Testis (tissue), 3 donors: ENCODE results near the gene DIPK1C. TPM values are rescaled to one million over a fixed set of nuclear protein-coding genes. Genes with fewer than 3 reads are reported as not detected.

Experiments
- DNase-seq: peaks from one replicate; pipeline ENCODE4 v3.0.0-alpha.2; 2019
- H3K27ac ChIP-seq, 2 donors: fragments of 200-600 bp; sonication (generic); one replicate each; pipeline ENCODE4 v1.5.1; 2019
- H3K27me3 ChIP-seq: fragments of 200-600 bp; sonication (generic); one replicate; pipeline ENCODE4 v1.5.1; 2019
- H3K36me3 ChIP-seq: fragments of 200-600 bp; sonication (generic); one replicate; pipeline ENCODE4 v1.5.1; 2017; ENCODE audit warnings: low read depth; ENCODE audit errors: missing control alignments
- H3K4me1 ChIP-seq: fragments of 200-600 bp; sonication (generic); one replicate; pipeline ENCODE4 v1.5.1; 2019
- H3K4me3 ChIP-seq, 2 donors: fragments of 200-600 bp; sonication (generic); one replicate each; pipeline ENCODE4 v1.5.1; 2017 to 2019
- H3K9me3 ChIP-seq: fragments of 200-600 bp; sonication (generic); one replicate; pipeline ENCODE4 v1.5.1; 2017
- CTCF ChIP-seq, 3 experiments: fragments of 450-650 bp in 2 of 3; fragments of 200-600 bp in 1 of 3; sonication (generic) in 1 of 3; IDR thresholded peaks; one replicate each; pipeline ENCODE4 v1.5.1; 2016 to 2019; ENCODE audit warnings: antibody characterized with exemption in 3 of 3, mild to moderate bottlenecking in 2 of 3, moderate library complexity in 1 of 3
- POLR2A ChIP-seq: fragments of 450-650 bp; IDR thresholded peaks from one replicate; pipeline ENCODE4 v1.6.1; 2017; ENCODE audit warnings: antibody characterized with exemption, mild to moderate bottlenecking, moderate library complexity
- WGBS, 2 donors: methylation state at CpG; one replicate each; pipeline ENCODE4 v1.1.5; 2018; 5-methylcytosine and 5-hydroxymethylcytosine counted together
- intact Hi-C: fragments of 100-400 bp; cut with DNase I; formaldehyde crosslinking; loops from one replicate; pipeline ENCODE4 v1.15.1; 2023; ENCODE audit warnings: low total_unique reads
- polyA plus RNA-seq: library from polyadenylated mRNA; stranded (reverse); fragments of 350-450 nt; fragmentation: Illumina TruSeq; extraction: RNeasy Lipid Tissue Mini Kit (QIAGEN cat#74804); gene quantifications from one replicate; pipeline ENCODE4 v1.2.3, GENCODE V29; 2014; ENCODE audit warnings: low read depth, low replicate concordance; ENCODE audit not compliant: insufficient read depth
- total RNA-seq, 2 donors: library from RNA; depleted of rRNA; stranded (reverse); fragments of >200 nt; gene quantifications; one replicate each; pipeline ENCODE4 v1.2.3, GENCODE V29; 2016

DIPK1C gene
- total and polyA plus RNA-seq, 3 donors from 2014 or later, result 9.3 to 17.0 (median 16.2) TPM

- WGBS, 2 donors, result 77 to 78% methylated on average over 15 of the region's 15 CpGs
- Histone ChIP-seq H3K27ac (no peak overlapping the region), H3K4me3 (no peak overlapping the region), H3K27me3 (no peaks in the 10 kb centered on the region), H3K4me1 (no peaks in the 10 kb centered on the region), H3K36me3 (no peaks in the 10 kb centered on the region), H3K9me3 (no peaks in the 10 kb centered on the region)
- intact Hi-C loops, result no loop called here
- TF ChIP-seq POLR2A (no peak), CTCF (IDR thresholded peaks at IDR 0.05) (no peak)
- no peak for DNase-seq
Observed at GRCh38 chr18:74430806-74431571, 26.1 kb downstream of the DIPK1C start.

- intact Hi-C loops, result no loop called here
- WGBS, 2 donors, result 87 to 93% methylated on average over 4 to 5 of the region's 5 CpGs
- no peak for DNase-seq
Observed at GRCh38 chr18:74430231-74430630, 26.9 kb downstream of the DIPK1C start.

GRCh38 chr18:74429096-74429495 lies 28.0 kb downstream of the DIPK1C start:
- H3K27ac ChIP-seq, result no peak overlapping the region
- no peaks in the 10 kb centered on the region for H3K9me3 ChIP-seq
- no peak for TF ChIP-seq CTCF (IDR thresholded peaks at IDR 0.05)
- intact Hi-C loops, result no loop called here
- DNase-seq, result no peak
- no peaks in the 10 kb centered on the region for H3K4me1 ChIP-seq
- H3K36me3 ChIP-seq, result no peaks in the 10 kb centered on the region
- H3K4me3 ChIP-seq, result no peak overlapping the region
- H3K27me3 ChIP-seq, result no peaks in the 10 kb centered on the region
- WGBS, 2 donors, result 78 to 87% methylated on average over 3 to 7 of the region's 7 CpGs

More at GRCh38 chr18:74430231-74430630, 26.9 kb downstream of the DIPK1C start:
- no peak for TF ChIP-seq CTCF (IDR thresholded peaks at IDR 0.05)
- TF ChIP-seq POLR2A, result no peak
- Histone ChIP-seq H3K36me3 (no peaks in the 10 kb centered on the region), H3K4me3 (no peak overlapping the region), H3K27ac (no peak overlapping the region), H3K27me3 (no peaks in the 10 kb centered on the region), H3K4me1 (no peaks in the 10 kb centered on the region), H3K9me3 (no peaks in the 10 kb centered on the region)

GRCh38 chr18:74427442-74428112 lies 29.5 kb downstream of the DIPK1C start:
- DNase-seq, result no peak
- H3K9me3 ChIP-seq, result no peaks in the 10 kb centered on the region
- TF ChIP-seq CTCF (IDR thresholded peaks at IDR 0.05) (no peak), POLR2A (no peak)
- WGBS, 2 donors, result 88 to 93% methylated on average over 24 of the region's 24 CpGs
- no peak overlapping the region for H3K27ac ChIP-seq
- no peak overlapping the region for H3K4me3 ChIP-seq
- intact Hi-C loops, result no loop called here
- no peaks in the 10 kb centered on the region for H3K27me3 ChIP-seq
- no peaks in the 10 kb centered on the region for H3K36me3 ChIP-seq
- no peaks in the 10 kb centered on the region for H3K4me1 ChIP-seq
